K562 (cell line): ENCODE data around the gene ASB4. TPM values are rescaled to one million over a fixed set of nuclear protein-coding genes. Genes with fewer than 3 reads are reported as not detected.

ENCODE experiments used
- BCLAF1 ChIP-seq, 2 experiments: fragments of 450-650 bp in 1 of 2; IDR thresholded peaks; 2 replicates each; pipeline ENCODE4 v1.6.1; 2011 to 2017; ENCODE audit warnings: low read depth in 2 of 2, antibody characterized with exemption in 1 of 2, borderline replicate concordance in 1 of 2, low read length in 1 of 2, mild to moderate bottlenecking in 1 of 2, mixed read lengths in 1 of 2; ENCODE audit not compliant: control insufficient read depth in 1 of 2
- BRCA1 ChIP-seq, 2 experiments: fragments of 450-650 bp in 1 of 2; sonication (generic) in 1 of 2; formaldehyde crosslinking in 1 of 2; IDR thresholded peaks; 2 replicates each; pipeline versions ENCODE4 v1.5.0 to v1.6.1; 2017 to 2020; ENCODE audit warnings: mild to moderate bottlenecking in 1 of 2, missing genetic modification reagents in 1 of 2
- CBX5 ChIP-seq: IDR thresholded peaks from 2 replicates; pipeline ENCODE4 v1.6.1; 2014; ENCODE audit warnings: low read depth, borderline replicate concordance
- CEBPG ChIP-seq, 3 experiments: fragments of 200-800 bp in 1 of 3; sonication (Bioruptor generic) in 1 of 3; sonication (generic) in 1 of 3; formaldehyde crosslinking in 1 of 3; IDR thresholded peaks in 2 of 3; conservative IDR thresholded peaks in 1 of 3; 2 replicates each; pipeline versions ENCODE4 v1.6.1 to v1.8.0; 2016 to 2022; ENCODE audit warnings: missing compliant biosample characterization in 2 of 3, missing genetic modification characterization in 2 of 3, mild to moderate bottlenecking in 1 of 3, missing genetic modification reagents in 1 of 3
- DLX4 ChIP-seq: fragments of 250-450 bp; sonication (Bioruptor Pico); IDR thresholded peaks from 2 replicates; pipeline ENCODE4 v1.6.1; 2021; ENCODE audit warnings: mild to moderate bottlenecking
- FOXP1 ChIP-seq: sonication (generic); formaldehyde crosslinking; IDR thresholded peaks from 2 replicates; pipeline ENCODE4 v1.8.0; 2022; ENCODE audit warnings: mild to moderate bottlenecking, missing genetic modification reagents
- KLF10 ChIP-seq: fragments of 250-450 bp; sonication (Bioruptor Pico); IDR thresholded peaks from 2 replicates; pipeline ENCODE4 v1.6.1; 2021; ENCODE audit warnings: matching md5 sums
- MEF2D ChIP-seq: conservative IDR thresholded peaks from 2 replicates; pipeline ENCODE4 v1.6.1; 2016; ENCODE audit warnings: low read depth, missing genetic modification characterization, missing compliant biosample characterization
- NCOA4 ChIP-seq: fragments of 450-650 bp; IDR thresholded peaks from 2 replicates; pipeline ENCODE4 v1.6.1; 2018; ENCODE audit warnings: mild to moderate bottlenecking; ENCODE audit not compliant: partially characterized antibody
- NR2C2 ChIP-seq, 2 experiments: fragments of 200-800 bp in 1 of 2; sonication (Bioruptor generic) in 1 of 2; sonication (generic) in 1 of 2; formaldehyde crosslinking in 1 of 2; IDR thresholded peaks; 2 replicates each; pipeline versions ENCODE4 v1.6.1 to v1.8.0; 2016 to 2022; ENCODE audit warnings: mild to moderate bottlenecking in 1 of 2, missing compliant biosample characterization in 1 of 2, missing genetic modification characterization in 1 of 2, missing genetic modification reagents in 1 of 2
- RNF2 ChIP-seq: sonication (generic); IDR thresholded peaks from 2 replicates; pipeline ENCODE4 v1.6.1; 2016
- SAFB2 ChIP-seq: fragments of 200-400 bp; formaldehyde crosslinking; IDR thresholded peaks from 2 replicates; pipeline ENCODE4 v1.6.1; 2018; ENCODE audit warnings: borderline replicate concordance, low read length, low read depth, moderate library complexity; ENCODE audit not compliant: severe bottlenecking
- TBP ChIP-seq: optimal IDR thresholded peaks from 2 replicates; pipeline ENCODE3; 2011; ENCODE audit warnings: low read depth, low read length, improper control_type of control experiment
- ZBTB26 ChIP-seq: fragments of 450-650 bp; formaldehyde crosslinking; IDR thresholded peaks from 2 replicates; pipeline ENCODE4 v1.4.0; 2022; ENCODE audit warnings: missing genetic modification characterization
- ZBTB33 ChIP-seq: sonication (generic); formaldehyde crosslinking; IDR thresholded peaks from 2 replicates; pipeline ENCODE4 v1.8.1; 2023; ENCODE audit warnings: mild to moderate bottlenecking, missing genetic modification reagents
- ZFP1 ChIP-seq: fragments of 450-650 bp; formaldehyde crosslinking; IDR thresholded peaks from 2 replicates; pipeline ENCODE4 v1.4.0; 2020; ENCODE audit warnings: mild to moderate bottlenecking, mixed read lengths
- ZNF140 ChIP-seq: fragments of 250-450 bp; sonication (Bioruptor Pico); IDR thresholded peaks from 2 replicates; pipeline ENCODE4 v1.8.0; 2021; ENCODE audit warnings: moderate library complexity, mild to moderate bottlenecking, inconsistent platforms
- ZNF431 ChIP-seq: sonication (generic); formaldehyde crosslinking; IDR thresholded peaks from 2 replicates; pipeline ENCODE4 v1.8.0; 2022; ENCODE audit warnings: mild to moderate bottlenecking, missing genetic modification reagents
- ZNF75A ChIP-seq: fragments of 450-650 bp; formaldehyde crosslinking; IDR thresholded peaks from 2 replicates; pipeline ENCODE4 v1.4.0; 2020; ENCODE audit warnings: mild to moderate bottlenecking
- ZNF778 ChIP-seq: fragments of 450-650 bp; formaldehyde crosslinking; IDR thresholded peaks from 2 replicates; pipeline ENCODE4 v1.4.0; 2020; ENCODE audit warnings: mild to moderate bottlenecking, moderate library complexity
- ZNF780A ChIP-seq: fragments of 250-450 bp; sonication (Bioruptor Pico); IDR thresholded peaks from 2 replicates; pipeline ENCODE4 v1.5.0; 2021; ENCODE audit warnings: mild to moderate bottlenecking
- polyA plus RNA-seq, 8 experiments: library from polyadenylated mRNA; depleted of rRNA in 4 of 8; stranded (reverse) in 5 of 8; unstranded in 3 of 8; fragments of >200 nt; fragmentation: Nextera tagmentation in 2 of 8; fragmentation: Illumina TruSeq in 1 of 8; extraction: Ambion mirVana in 2 of 8; extraction: Trizol in 1 of 8; gene quantifications; 2 replicates each; pipeline versions ENCODE4 v1.2.1 to v1.2.3, GENCODE V29; 2011 to 2014; ENCODE audit warnings: inconsistent platforms in 1 of 8, missing spikeins in 1 of 8
- total RNA-seq, 7 experiments: library from RNA; depleted of rRNA in 6 of 7; stranded (reverse); fragments of >200 nt in 6 of 7; fragmentation: Illumina TruSeq in 2 of 7; extraction: Trizol in 2 of 7; gene quantifications; 2 replicates each; pipeline versions ENCODE4 v1.2.1 to v1.2.3, GENCODE V29; 2011 to 2021; ENCODE audit warnings: low replicate concordance in 1 of 7

ASB4 gene
- total and polyA plus RNA-seq, 9 of the 15 experiments (the other 6 are each of a cell fraction or from before 2014, with no cell fraction given), result 0.03 to 0.07 TPM; not detected in 7

- TF ChIP-seq ZNF780A (no peak), CEBPG (CRISPR knock-in tag; IDR thresholded peaks at IDR 0.05) (no peak), CEBPG (tag; conservative IDR thresholded peaks at IDR 0.05 in 1 of 2, IDR thresholded peaks at IDR 0.05 in 1 of 2) (peak in 1 of 2 experiments; percentile 10; a peak in 1 of 4 replicates), MEF2D (tag) (no peak), CBX5 (no peak), ZBTB26 (no peak), ZBTB33 (CRISPR knock-in tag) (no peak), FOXP1 (CRISPR knock-in tag) (no peak), ZFP1 (CRISPR knock-in tag) (no peak), NCOA4 (no peak), ZNF140 (no peak), NR2C2 (CRISPR knock-in tag; IDR thresholded peaks at IDR 0.05) (no peak), NR2C2 (tag; IDR thresholded peaks at IDR 0.05) (no peak), TBP (no peak), ZNF778 (CRISPR knock-in tag) (no peak), KLF10 (no peak), DLX4 (CRISPR knock-in tag) (no peak), BCLAF1 (IDR thresholded peaks at IDR 0.05; ENCODE audit: borderline replicate concordance in 1 of 2, control insufficient read depth in 1 of 2, low read depth in 2 of 2, low read length in 1 of 2) (no peak), BRCA1 (IDR thresholded peaks at IDR 0.05) (no peak), BRCA1 (CRISPR knock-in tag; IDR thresholded peaks at IDR 0.05) (no peak), ZNF75A (no peak), SAFB2 (no peak), ZNF431 (no peak), RNF2 (0 out of 2 replicates have a peak, but pooled peaks have one; percentile 33)
These were observed 64.2 kb downstream of the ASB4 start (continued) for GRCh38 chr7:95549818-95550529.
